ENCODE data around the gene PRODH.
"Not testable (repeated sequence)": the region's sequence is repeated elsewhere in the genome, so short reads cannot be mapped to it uniquely, and the experiment has no call there.

PRODH gene

GRCh38 chr22:18960166-18960820, 24.2 kb upstream of the PRODH start:
- not testable (repeated sequence) for H3K27ac ChIP-seq (ENCODE audit: low read depth, low read length); H3K79me2 ChIP-seq (ENCODE audit: insufficient read depth, low read length); H2AFZ ChIP-seq (ENCODE audit: low read depth, low read length, severe bottlenecking); H3K27me3 ChIP-seq (ENCODE audit: low read length); H3K9ac ChIP-seq (ENCODE audit: low read length); H3K9me2 ChIP-seq (replicated peaks; ENCODE audit: insufficient read depth, low read length); H3F3A ChIP-seq (ENCODE audit: insufficient read depth); H3K9me3 ChIP-seq (ENCODE audit: insufficient read depth, low read length); H3K4me2 ChIP-seq (ENCODE audit: low read depth, low read length, poor library complexity, severe bottlenecking); H4K20me1 ChIP-seq (ENCODE audit: low read depth, low read length); H3K36me3 ChIP-seq (ENCODE audit: low read length); H3K4me3 ChIP-seq (ENCODE audit: insufficient read depth, low read length, poor library complexity, severe bottlenecking)

DNA sequence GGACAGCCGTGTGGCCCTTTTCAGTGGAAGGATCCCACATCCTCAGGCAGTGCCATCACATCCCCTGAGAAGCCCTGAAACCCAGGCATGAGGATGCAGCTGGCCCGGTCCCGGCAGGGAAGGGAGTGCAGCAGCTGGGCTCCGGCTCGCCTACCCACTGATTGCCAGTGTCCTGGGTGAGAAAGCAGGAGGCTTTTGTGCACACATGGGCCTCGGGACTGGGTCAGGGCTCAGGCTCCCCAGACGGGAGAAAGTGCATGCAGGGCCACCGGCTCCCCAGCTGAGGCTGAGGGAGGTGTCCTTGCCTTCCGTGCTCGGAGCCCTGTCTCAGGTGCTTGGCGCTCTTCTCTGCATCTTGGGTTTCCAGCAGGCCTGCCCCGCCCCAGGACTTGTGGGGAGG, 23.6 kb upstream of the PRODH start:
- not testable (repeated sequence) for H3K9me2 ChIP-seq (replicated peaks; ENCODE audit: insufficient read depth, low read length); H3K9me3 ChIP-seq (ENCODE audit: insufficient read depth, low read length); H3F3A ChIP-seq (ENCODE audit: insufficient read depth); H3K9ac ChIP-seq (ENCODE audit: low read length); H3K4me2 ChIP-seq (ENCODE audit: low read depth, low read length, poor library complexity, severe bottlenecking); H3K79me2 ChIP-seq (ENCODE audit: insufficient read depth, low read length); H3K36me3 ChIP-seq (ENCODE audit: low read length); H2AFZ ChIP-seq (ENCODE audit: low read depth, low read length, severe bottlenecking); H3K27me3 ChIP-seq (ENCODE audit: low read length); H3K27ac ChIP-seq (ENCODE audit: low read depth, low read length); H3K4me3 ChIP-seq (ENCODE audit: insufficient read depth, low read length, poor library complexity, severe bottlenecking); H4K20me1 ChIP-seq (ENCODE audit: low read depth, low read length)

DNA sequence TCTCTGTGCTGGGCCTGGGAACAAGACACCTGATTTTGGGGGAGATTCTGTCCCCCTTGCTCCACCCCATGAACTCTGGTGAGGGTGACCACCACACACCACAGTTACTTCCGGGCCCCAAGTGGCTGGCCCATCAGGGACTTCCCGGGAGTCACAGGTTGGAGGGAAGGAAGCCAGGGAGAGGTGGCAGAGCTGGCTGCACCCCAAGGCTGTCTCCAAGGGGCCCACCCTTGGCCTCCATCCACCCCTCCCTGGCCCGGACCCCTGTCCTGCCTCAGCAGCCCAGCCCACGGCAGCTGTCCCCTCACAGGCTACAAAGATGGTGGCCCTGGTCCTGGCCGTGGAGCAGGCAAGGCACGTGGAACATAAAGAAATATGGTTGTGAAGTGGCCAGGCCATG, 23.2 kb upstream of the PRODH start:
- not testable (repeated sequence) for H3K79me2 ChIP-seq (ENCODE audit: insufficient read depth, low read length); H3K36me3 ChIP-seq (ENCODE audit: low read length); H2AFZ ChIP-seq (ENCODE audit: low read depth, low read length, severe bottlenecking); H3K9ac ChIP-seq (ENCODE audit: low read length); H3K27ac ChIP-seq (ENCODE audit: low read depth, low read length); H3K9me2 ChIP-seq (replicated peaks; ENCODE audit: insufficient read depth, low read length); H4K20me1 ChIP-seq (ENCODE audit: low read depth, low read length); H3F3A ChIP-seq (ENCODE audit: insufficient read depth); H3K9me3 ChIP-seq (ENCODE audit: insufficient read depth, low read length); H3K27me3 ChIP-seq (ENCODE audit: low read length); H3K4me3 ChIP-seq (ENCODE audit: insufficient read depth, low read length, poor library complexity, severe bottlenecking); H3K4me2 ChIP-seq (ENCODE audit: low read depth, low read length, poor library complexity, severe bottlenecking)

GRCh38 chr22:18958738-18959137, 22.6 kb upstream of the PRODH start:
- H3K4me3 ChIP-seq (ENCODE audit: insufficient read depth, low read length, poor library complexity, severe bottlenecking); H3F3A ChIP-seq (ENCODE audit: insufficient read depth); H3K9me3 ChIP-seq (ENCODE audit: insufficient read depth, low read length); H4K20me1 ChIP-seq (ENCODE audit: low read depth, low read length); H3K4me2 ChIP-seq (ENCODE audit: low read depth, low read length, poor library complexity, severe bottlenecking); H3K9ac ChIP-seq (ENCODE audit: low read length); H3K27ac ChIP-seq (ENCODE audit: low read depth, low read length); H3K79me2 ChIP-seq (ENCODE audit: insufficient read depth, low read length); H3K27me3 ChIP-seq (ENCODE audit: low read length); H3K9me2 ChIP-seq (replicated peaks; ENCODE audit: insufficient read depth, low read length); H2AFZ ChIP-seq (ENCODE audit: low read depth, low read length, severe bottlenecking); H3K36me3 ChIP-seq (ENCODE audit: low read length): not testable (repeated sequence)

GRCh38 chr22:18958321-18958705, 22.2 kb upstream of the PRODH start:
- not testable (repeated sequence) for H3K79me2 ChIP-seq (ENCODE audit: insufficient read depth, low read length); H3K9me2 ChIP-seq (replicated peaks; ENCODE audit: insufficient read depth, low read length); H3K27me3 ChIP-seq (ENCODE audit: low read length); H3K9me3 ChIP-seq (ENCODE audit: insufficient read depth, low read length); H3F3A ChIP-seq (ENCODE audit: insufficient read depth); H3K36me3 ChIP-seq (ENCODE audit: low read length); H3K4me2 ChIP-seq (ENCODE audit: low read depth, low read length, poor library complexity, severe bottlenecking); H3K4me3 ChIP-seq (ENCODE audit: insufficient read depth, low read length, poor library complexity, severe bottlenecking); H3K27ac ChIP-seq (ENCODE audit: low read depth, low read length); H2AFZ ChIP-seq (ENCODE audit: low read depth, low read length, severe bottlenecking); H4K20me1 ChIP-seq (ENCODE audit: low read depth, low read length); H3K9ac ChIP-seq (ENCODE audit: low read length)

- not testable (repeated sequence) for H2AFZ ChIP-seq (ENCODE audit: low read depth, low read length, severe bottlenecking); H3K27me3 ChIP-seq (ENCODE audit: low read length); H4K20me1 ChIP-seq (ENCODE audit: low read depth, low read length); H3K27ac ChIP-seq (ENCODE audit: low read depth, low read length); H3K9me3 ChIP-seq (ENCODE audit: insufficient read depth, low read length); H3K9me2 ChIP-seq (replicated peaks; ENCODE audit: insufficient read depth, low read length); H3K4me2 ChIP-seq (ENCODE audit: low read depth, low read length, poor library complexity, severe bottlenecking); H3K9ac ChIP-seq (ENCODE audit: low read length); H3K79me2 ChIP-seq (ENCODE audit: insufficient read depth, low read length); H3K4me3 ChIP-seq (ENCODE audit: insufficient read depth, low read length, poor library complexity, severe bottlenecking); H3K36me3 ChIP-seq (ENCODE audit: low read length); H3F3A ChIP-seq (ENCODE audit: insufficient read depth)
Measured at GRCh38 chr22:18957621-18958320, 21.7 kb upstream of the PRODH start.

GRCh38 chr22:18956956-18957355, 20.9 kb upstream of the PRODH start:
- H2AFZ ChIP-seq (ENCODE audit: low read depth, low read length, severe bottlenecking); H3K9me2 ChIP-seq (replicated peaks; ENCODE audit: insufficient read depth, low read length); H3K79me2 ChIP-seq (ENCODE audit: insufficient read depth, low read length); H3K4me3 ChIP-seq (ENCODE audit: insufficient read depth, low read length, poor library complexity, severe bottlenecking); H3K9me3 ChIP-seq (ENCODE audit: insufficient read depth, low read length); H3F3A ChIP-seq (ENCODE audit: insufficient read depth); H4K20me1 ChIP-seq (ENCODE audit: low read depth, low read length); H3K27me3 ChIP-seq (ENCODE audit: low read length); H3K4me2 ChIP-seq (ENCODE audit: low read depth, low read length, poor library complexity, severe bottlenecking); H3K27ac ChIP-seq (ENCODE audit: low read depth, low read length); H3K36me3 ChIP-seq (ENCODE audit: low read length); H3K9ac ChIP-seq (ENCODE audit: low read length): not testable (repeated sequence)

GRCh38 chr22:18956121-18956895, 20.2 kb upstream of the PRODH start:
- H4K20me1 ChIP-seq (ENCODE audit: low read depth, low read length); H3K27ac ChIP-seq (ENCODE audit: low read depth, low read length); H3K36me3 ChIP-seq (ENCODE audit: low read length); H3K9me3 ChIP-seq (ENCODE audit: insufficient read depth, low read length); H3K4me3 ChIP-seq (ENCODE audit: insufficient read depth, low read length, poor library complexity, severe bottlenecking); H3K79me2 ChIP-seq (ENCODE audit: insufficient read depth, low read length); H3K4me2 ChIP-seq (ENCODE audit: low read depth, low read length, poor library complexity, severe bottlenecking); H3K9ac ChIP-seq (ENCODE audit: low read length); H2AFZ ChIP-seq (ENCODE audit: low read depth, low read length, severe bottlenecking); H3F3A ChIP-seq (ENCODE audit: insufficient read depth); H3K27me3 ChIP-seq (ENCODE audit: low read length); H3K9me2 ChIP-seq (replicated peaks; ENCODE audit: insufficient read depth, low read length): not testable (repeated sequence)
